ENCODE data around the gene GUCY1B1. TPM values are rescaled to one million over a fixed set of nuclear protein-coding genes. Genes with fewer than 3 reads are reported as not detected.
A peak's percentile ranks its signal among the peaks of the same experiment; 100 is the strongest.

Gene GUCY1B1
- 31.3 TPM for total RNA-seq
- long read RNA-seq, transcript GUCY1B1-201 (14 exons, 3,124 nt), result major isoform, 91 of 111 reads
- long read RNA-seq, partial matches to known transcripts, result 8 of 111 reads
- long read RNA-seq, other reads (novel, unspliced or antisense), result 6 of 111 reads

GRCh38 chr4:155758481-155759371, at the start of gene GUCY1B1:
GUCY1B1 (plus strand) TSS chr4:155759021; CDS start chr4:155759141, 120 bp downstream.
- DNase-seq (peak; percentile 96), ATAC-seq (peak; percentile 98)
- intact Hi-C loops (cut with micrococcal nuclease), result no loop called here

- no peak for ATAC-seq
- DNase-seq, result no peak
- intact Hi-C loops (cut with micrococcal nuclease), result no loop called here
Observed at GRCh38 chr4:155709918-155710317, 48.9 kb upstream of the GUCY1B1 start.

GRCh38 chr4:155711556-155711955, 47.3 kb upstream of the GUCY1B1 start:
- DNase-seq, result no peak
- intact Hi-C loops (cut with micrococcal nuclease), result no loop called here
- no peak for ATAC-seq

- ATAC-seq (no peak), DNase-seq (no peak)
- intact Hi-C loops (cut with micrococcal nuclease), result no loop called here
Observed at GRCh38 chr4:155712846-155713245, 46.0 kb upstream of the GUCY1B1 start.

GRCh38 chr4:155713911-155714310, 44.9 kb upstream of the GUCY1B1 start:
- DNase-seq (no peak), ATAC-seq (no peak)
- intact Hi-C loops (cut with micrococcal nuclease), result no loop called here

GRCh38 chr4:155722336-155722735, 36.5 kb upstream of the GUCY1B1 start:
- ATAC-seq (no peak), DNase-seq (no peak)
- intact Hi-C loops (cut with micrococcal nuclease), result no loop called here

- intact Hi-C loops (cut with micrococcal nuclease), result no loop called here
- DNase-seq (no peak), ATAC-seq (no peak)
Observed at GRCh38 chr4:155722816-155723499, 35.9 kb upstream of the GUCY1B1 start.

- ATAC-seq, result no peak
Observed at GRCh38 chr4:155724731-155725130, 34.1 kb upstream of the GUCY1B1 start.

GRCh38 chr4:155734065-155734464, 24.8 kb upstream of the GUCY1B1 start:
- intact Hi-C loops (cut with micrococcal nuclease), result no loop called here
- ATAC-seq (peak; percentile 38), DNase-seq (no peak)

More at GRCh38 chr4:155724731-155725130, 34.1 kb upstream of the GUCY1B1 start:
- no peak for DNase-seq
- intact Hi-C loops (cut with micrococcal nuclease), result no loop called here

GRCh38 chr4:155734951-155735350, 23.9 kb upstream of the GUCY1B1 start:
- DNase-seq, result no peak
- no peak for ATAC-seq
- intact Hi-C loops (cut with micrococcal nuclease), result no loop called here

GRCh38 chr4:155735496-155735895, 23.3 kb upstream of the GUCY1B1 start:
- DNase-seq, result no peak
- peak; percentile 24 for ATAC-seq
- intact Hi-C loops (cut with micrococcal nuclease), result no loop called here

GRCh38 chr4:155738548-155738947, 20.3 kb upstream of the GUCY1B1 start:
- ATAC-seq (no peak), DNase-seq (no peak)
- intact Hi-C loops (cut with micrococcal nuclease), result no loop called here

GRCh38 chr4:155741546-155741945, 17.3 kb upstream of the GUCY1B1 start:
- ATAC-seq (no peak), DNase-seq (no peak)
- intact Hi-C loops (cut with micrococcal nuclease), result no loop called here

- DNase-seq, result no peak
- ATAC-seq, result no peak
- intact Hi-C loops (cut with micrococcal nuclease), result no loop called here
Observed at GRCh38 chr4:155742310-155743015, 16.4 kb upstream of the GUCY1B1 start.

GRCh38 chr4:155745984-155746383, 12.8 kb upstream of the GUCY1B1 start:
- DNase-seq (no peak), ATAC-seq (peak; percentile 50)
- intact Hi-C loops (cut with micrococcal nuclease), result no loop called here

- intact Hi-C loops (cut with micrococcal nuclease), result no loop called here
- no peak for ATAC-seq
- DNase-seq, result no peak
Observed at GRCh38 chr4:155748039-155748438, 10.8 kb upstream of the GUCY1B1 start.

GRCh38 chr4:155749041-155749440, 9.8 kb upstream of the GUCY1B1 start:
- intact Hi-C loops (cut with micrococcal nuclease), result no loop called here
- DNase-seq (no peak), ATAC-seq (no peak)

GRCh38 chr4:155751569-155751968, 7.3 kb upstream of the GUCY1B1 start:
- ATAC-seq (no peak), DNase-seq (no peak)
- intact Hi-C loops (cut with micrococcal nuclease), result no loop called here

- no peak for ATAC-seq
- intact Hi-C loops (cut with micrococcal nuclease), result no loop called here
- DNase-seq, result no peak
Observed at GRCh38 chr4:155757745-155758265, 1.0 kb upstream of the GUCY1B1 start.
